ENCODE data around the gene FBN1. TPM values are rescaled to one million over a fixed set of nuclear protein-coding genes. Genes with fewer than 3 reads are reported as not detected.

The FBN1 gene
- total and polyA plus RNA-seq, 7 donors, result 1.2 to 173 (median 57.0) TPM

DNA sequence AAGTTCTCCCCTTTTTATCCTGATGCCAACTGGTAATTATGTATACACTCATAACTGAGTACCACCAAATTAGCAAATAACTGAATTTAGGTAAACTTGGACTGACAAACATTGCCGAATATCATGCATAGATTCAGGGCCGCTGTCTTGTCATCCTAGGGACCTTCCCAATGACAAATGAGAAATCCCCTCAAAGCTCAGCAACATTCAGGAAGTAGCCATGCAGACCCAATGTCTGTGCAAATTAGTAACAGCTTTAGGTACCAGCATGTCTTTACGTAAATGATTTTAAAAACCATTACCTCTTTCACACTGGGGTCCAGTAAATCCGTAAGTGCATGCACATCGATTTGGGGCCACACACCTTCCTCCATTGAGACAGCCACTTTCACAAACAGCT is 49.5 kb downstream of the FBN1 start:
- no peaks in the 10 kb centered on the region for H3K4me1 ChIP-seq

DNA sequence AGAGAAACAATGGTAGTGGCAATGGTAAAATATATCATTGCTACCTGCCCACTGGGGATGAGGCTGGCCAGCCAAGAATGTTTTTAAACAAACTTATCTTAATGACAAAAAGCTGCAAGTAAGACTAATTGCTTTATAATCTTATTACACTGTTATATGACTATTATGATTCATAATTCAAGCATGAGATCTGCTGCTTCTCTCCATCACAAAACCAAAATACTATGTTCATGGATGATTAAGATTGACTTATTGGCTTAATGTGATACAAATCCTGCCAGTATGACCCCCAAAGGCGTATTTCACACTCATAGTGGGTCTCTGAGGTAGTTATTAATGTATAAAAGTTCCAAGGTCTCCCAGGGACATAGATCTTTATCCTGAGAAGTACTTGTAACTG is 52.6 kb downstream of the FBN1 start:
- Histone ChIP-seq H3K4me1 (peaks cover 0 to 4% (median 0%) of the 10 kb centered on the region in 4 donors), H3K36me3 (peaks cover 0 to 3% (median 0%) of the 10 kb centered on the region in 4 donors), H3K27ac (no peak overlapping the region), H3K27me3 (no peaks in the 10 kb centered on the region), H3K4me3 (no peak overlapping the region), H3K9me3 (no peaks in the 10 kb centered on the region)
- no peak for DNase-seq
- intact Hi-C loops (cut with DNase I), result no loop called here
- no peak for TF ChIP-seq POLR2AphosphoS5 (IDR thresholded peaks at IDR 0.05)
- TF ChIP-seq, protein P1, sequence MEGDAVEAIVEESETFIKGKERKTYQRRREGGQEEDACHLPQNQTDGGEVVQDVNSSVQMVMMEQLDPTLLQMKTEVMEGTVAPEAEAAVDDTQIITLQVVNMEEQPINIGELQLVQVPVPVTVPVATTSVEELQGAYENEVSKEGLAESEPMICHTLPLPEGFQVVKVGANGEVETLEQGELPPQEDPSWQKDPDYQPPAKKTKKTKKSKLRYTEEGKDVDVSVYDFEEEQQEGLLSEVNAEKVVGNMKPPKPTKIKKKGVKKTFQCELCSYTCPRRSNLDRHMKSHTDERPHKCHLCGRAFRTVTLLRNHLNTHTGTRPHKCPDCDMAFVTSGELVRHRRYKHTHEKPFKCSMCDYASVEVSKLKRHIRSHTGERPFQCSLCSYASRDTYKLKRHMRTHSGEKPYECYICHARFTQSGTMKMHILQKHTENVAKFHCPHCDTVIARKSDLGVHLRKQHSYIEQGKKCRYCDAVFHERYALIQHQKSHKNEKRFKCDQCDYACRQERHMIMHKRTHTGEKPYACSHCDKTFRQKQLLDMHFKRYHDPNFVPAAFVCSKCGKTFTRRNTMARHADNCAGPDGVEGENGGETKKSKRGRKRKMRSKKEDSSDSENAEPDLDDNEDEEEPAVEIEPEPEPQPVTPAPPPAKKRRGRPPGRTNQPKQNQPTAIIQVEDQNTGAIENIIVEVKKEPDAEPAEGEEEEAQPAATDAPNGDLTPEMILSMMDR (IDR thresholded peaks at IDR 0.05), result no peak
- TF ChIP-seq EP300 (IDR thresholded peaks at IDR 0.05), result no peak
- no peak for TF ChIP-seq POLR2A (IDR thresholded peaks at IDR 0.05)
- whole genome bisulfite sequencing, 2 donors, result 85 to 90% methylated on average over 1 of the region's 1 CpG

More for the DNA sequence above, 49.5 kb downstream of the FBN1 start:
- H3K27ac ChIP-seq, result no peak overlapping the region
- no peaks in the 10 kb centered on the region for H3K9me3 ChIP-seq
- WGBS, 2 donors, result 80 to 90% methylated on average over 5 of the region's 5 CpGs
- H3K27me3 ChIP-seq, result no peaks in the 10 kb centered on the region
- TF ChIP-seq POLR2A (IDR thresholded peaks at IDR 0.05), result no peak
- intact Hi-C loops (cut with DNase I), result no loop called here
- no peak overlapping the region for H3K4me3 ChIP-seq
- no peak for DNase-seq
- peaks cover 0 to 14% (median 0%) of the 10 kb centered on the region in 4 donors for H3K36me3 ChIP-seq

DNA sequence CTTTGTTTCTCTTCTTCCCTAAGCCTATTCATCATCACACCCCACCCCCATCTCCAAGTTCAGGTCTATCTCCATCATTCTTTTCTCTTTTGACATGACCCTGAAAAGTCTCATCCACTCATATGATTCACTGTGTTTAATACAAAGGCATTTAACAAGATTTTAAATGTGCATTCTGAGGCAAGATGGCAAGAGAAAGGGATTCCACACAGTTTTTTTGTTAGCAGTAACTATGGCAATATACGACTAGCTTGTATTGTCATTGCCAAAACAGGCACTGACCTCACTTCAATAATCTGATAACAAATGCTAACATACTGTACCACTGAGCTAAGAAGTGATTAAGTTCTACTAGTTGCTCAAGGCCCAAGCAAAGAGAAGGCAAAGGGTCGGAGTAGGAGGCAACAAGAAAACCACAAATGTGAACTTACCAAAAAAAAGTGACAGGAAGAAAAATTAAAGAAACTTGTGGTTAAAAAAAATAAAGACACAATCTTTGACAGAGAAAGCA is 53.2 kb downstream of the FBN1 start:
- H3K27ac ChIP-seq, result no peak overlapping the region
- H3K4me1 ChIP-seq, result peaks cover 0 to 4% (median 0%) of the 10 kb centered on the region in 4 donors
- TF ChIP-seq, protein P1 (IDR thresholded peaks at IDR 0.05), result no peak
- TF ChIP-seq POLR2AphosphoS5 (IDR thresholded peaks at IDR 0.05) (no peak), EP300 (IDR thresholded peaks at IDR 0.05) (no peak), POLR2A (IDR thresholded peaks at IDR 0.05) (no peak)
- WGBS, 2 donors, result 48 to 54% methylated on average over 2 of the region's 2 CpGs
- DNase-seq, result no peak
- intact Hi-C loops (cut with DNase I), result no loop called here
- H3K4me3 ChIP-seq, result no peak overlapping the region
- no peaks in the 10 kb centered on the region for H3K27me3 ChIP-seq
- H3K9me3 ChIP-seq, result no peaks in the 10 kb centered on the region
- H3K36me3 ChIP-seq, result peaks cover 0 to 3% (median 0%) of the 10 kb centered on the region in 4 donors

DNA sequence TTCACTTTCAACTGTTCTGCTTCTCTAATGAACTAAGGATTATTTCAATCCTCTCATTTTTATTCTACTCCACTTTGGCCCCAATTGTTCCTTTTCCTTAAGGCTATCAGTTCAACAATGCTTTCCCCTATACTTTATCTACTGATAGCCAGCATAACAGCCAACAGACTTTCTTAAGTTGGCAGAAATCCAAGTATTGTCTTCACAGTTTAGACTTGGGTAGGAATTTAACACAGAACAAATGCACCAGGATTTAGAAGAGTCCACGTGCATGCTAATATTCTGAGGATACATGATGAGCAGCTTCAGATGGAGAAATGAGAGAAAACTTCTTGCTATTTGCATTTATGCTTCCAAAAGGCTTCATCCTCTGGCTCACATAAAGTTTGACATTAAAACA is 54.8 kb downstream of the FBN1 start:
- Histone ChIP-seq H3K4me1 (peaks cover 0 to 4% (median 0%) of the 10 kb centered on the region in 4 donors), H3K9me3 (no peaks in the 10 kb centered on the region), H3K27me3 (no peaks in the 10 kb centered on the region), H3K4me3 (no peak overlapping the region), H3K27ac (no peak overlapping the region), H3K36me3 (no peaks in the 10 kb centered on the region)
- DNase-seq, result no peak
- TF ChIP-seq POLR2A (IDR thresholded peaks at IDR 0.05) (no peak), POLR2AphosphoS5 (IDR thresholded peaks at IDR 0.05) (no peak), EP300 (IDR thresholded peaks at IDR 0.05) (no peak)
- TF ChIP-seq, protein P1 (IDR thresholded peaks at IDR 0.05), result no peak
- 6 to 31% methylated on average over 1 of the region's 1 CpG for WGBS, 2 donors
- intact Hi-C loops (cut with DNase I), result no loop called here

DNA sequence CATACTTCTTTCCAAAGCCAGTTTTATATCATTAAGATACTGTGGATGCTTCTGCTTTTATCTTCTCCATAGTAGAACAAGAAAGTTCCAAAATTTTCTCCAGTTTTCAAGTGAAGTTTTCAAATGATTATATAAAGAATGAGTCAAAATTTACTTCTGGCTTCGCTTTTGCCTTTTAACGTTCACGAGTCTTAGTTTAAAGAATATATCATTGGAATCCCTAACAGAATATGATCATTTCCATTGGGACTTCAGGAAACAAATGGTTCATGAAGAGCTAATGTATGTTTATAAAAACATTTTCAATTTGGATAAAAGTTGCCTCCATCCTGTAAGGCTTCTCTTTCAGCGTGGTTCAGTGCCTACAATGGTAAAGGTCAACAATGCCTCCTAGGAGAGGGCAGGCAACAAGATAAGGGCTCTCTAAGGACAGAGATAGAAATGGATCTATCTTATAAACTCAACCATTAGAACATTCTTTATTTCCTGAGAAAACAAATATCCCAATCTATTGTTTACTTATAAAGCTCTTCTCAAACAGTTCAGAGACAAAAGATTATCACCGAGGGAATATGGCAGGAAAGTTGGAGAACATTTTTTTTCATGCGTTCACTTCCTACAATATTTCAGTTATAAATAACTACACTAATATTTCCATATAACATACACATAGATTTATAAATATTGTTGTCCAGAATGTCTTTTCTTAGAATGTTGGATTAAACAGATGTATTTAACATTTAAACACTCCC is 60.5 kb downstream of the FBN1 start:
- H3K36me3 ChIP-seq, result no peaks in the 10 kb centered on the region
- TF ChIP-seq EP300 (IDR thresholded peaks at IDR 0.05) (no peak), POLR2AphosphoS5 (IDR thresholded peaks at IDR 0.05) (no peak), POLR2A (IDR thresholded peaks at IDR 0.05) (no peak)
- TF ChIP-seq, protein P1 (IDR thresholded peaks at IDR 0.05), result no peak
- H3K4me3 ChIP-seq, result no peak overlapping the region
- H3K9me3 ChIP-seq, result no peaks in the 10 kb centered on the region
- intact Hi-C loops (cut with DNase I), result no loop called here
- no peak for DNase-seq
- no peaks in the 10 kb centered on the region for H3K4me1 ChIP-seq
- WGBS, 2 donors, result 83 to 91% methylated on average over 6 of the region's 6 CpGs
- no peaks in the 10 kb centered on the region for H3K27me3 ChIP-seq
- no peak overlapping the region for H3K27ac ChIP-seq

All from sigmoid colon (tissue), 7 donors.